Measurements from ENCODE around the gene RRP12.

- TF ChIP-seq, protein P1, sequence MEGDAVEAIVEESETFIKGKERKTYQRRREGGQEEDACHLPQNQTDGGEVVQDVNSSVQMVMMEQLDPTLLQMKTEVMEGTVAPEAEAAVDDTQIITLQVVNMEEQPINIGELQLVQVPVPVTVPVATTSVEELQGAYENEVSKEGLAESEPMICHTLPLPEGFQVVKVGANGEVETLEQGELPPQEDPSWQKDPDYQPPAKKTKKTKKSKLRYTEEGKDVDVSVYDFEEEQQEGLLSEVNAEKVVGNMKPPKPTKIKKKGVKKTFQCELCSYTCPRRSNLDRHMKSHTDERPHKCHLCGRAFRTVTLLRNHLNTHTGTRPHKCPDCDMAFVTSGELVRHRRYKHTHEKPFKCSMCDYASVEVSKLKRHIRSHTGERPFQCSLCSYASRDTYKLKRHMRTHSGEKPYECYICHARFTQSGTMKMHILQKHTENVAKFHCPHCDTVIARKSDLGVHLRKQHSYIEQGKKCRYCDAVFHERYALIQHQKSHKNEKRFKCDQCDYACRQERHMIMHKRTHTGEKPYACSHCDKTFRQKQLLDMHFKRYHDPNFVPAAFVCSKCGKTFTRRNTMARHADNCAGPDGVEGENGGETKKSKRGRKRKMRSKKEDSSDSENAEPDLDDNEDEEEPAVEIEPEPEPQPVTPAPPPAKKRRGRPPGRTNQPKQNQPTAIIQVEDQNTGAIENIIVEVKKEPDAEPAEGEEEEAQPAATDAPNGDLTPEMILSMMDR (conservative IDR thresholded peaks at IDR 0.05; ENCODE audit: low read depth, low read length): no peak
- TF ChIP-seq RFX5 (IDR thresholded peaks at IDR 0.05; ENCODE audit: low read depth, low read length) (no peak), BHLHE40 (IDR thresholded peaks at IDR 0.05; ENCODE audit: low read depth, low read length) (no peak), POLR2A (IDR thresholded peaks at IDR 0.05; ENCODE audit: low read depth, low read length) (no peak), SMC3 (IDR thresholded peaks at IDR 0.05; ENCODE audit: low read depth, low read length) (no peak), CEBPB (IDR thresholded peaks at IDR 0.05; ENCODE audit: low read depth, low read length) (no peak), MAFK (IDR thresholded peaks at IDR 0.05; ENCODE audit: low read depth, low read length) (no peak), RCOR1 (IDR thresholded peaks at IDR 0.05; ENCODE audit: insufficient replicate concordance, low read length) (no peak), ELK1 (IDR thresholded peaks at IDR 0.05; ENCODE audit: borderline replicate concordance, low read depth, low read length) (no peak), NFE2L2 (IDR thresholded peaks at IDR 0.05; ENCODE audit: low read depth, low read length) (no peak), CHD1 (IDR thresholded peaks at IDR 0.05; ENCODE audit: low read depth, low read length) (no peak), RAD21 (IDR thresholded peaks at IDR 0.05; ENCODE audit: low read length) (no peak), MXI1 (IDR thresholded peaks at IDR 0.05; ENCODE audit: borderline replicate concordance, low read depth, low read length) (no peak)
- TF ChIP-seq, protein P2, sequence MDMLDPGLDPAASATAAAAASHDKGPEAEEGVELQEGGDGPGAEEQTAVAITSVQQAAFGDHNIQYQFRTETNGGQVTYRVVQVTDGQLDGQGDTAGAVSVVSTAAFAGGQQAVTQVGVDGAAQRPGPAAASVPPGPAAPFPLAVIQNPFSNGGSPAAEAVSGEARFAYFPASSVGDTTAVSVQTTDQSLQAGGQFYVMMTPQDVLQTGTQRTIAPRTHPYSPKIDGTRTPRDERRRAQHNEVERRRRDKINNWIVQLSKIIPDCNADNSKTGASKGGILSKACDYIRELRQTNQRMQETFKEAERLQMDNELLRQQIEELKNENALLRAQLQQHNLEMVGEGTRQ (IDR thresholded peaks at IDR 0.05; ENCODE audit: low read depth, low read length): no peak
Observed at GRCh38 chr10:97401455-97401919, 347 bp upstream of the RRP12 start.

All from IMR-90 (cell line).